Activated naive CD8-positive, alpha-beta T cell (primary cell): Measurements from ENCODE around the gene LRRC25.

Experiments
- H3K27ac Mint-ChIP-seq: one replicate; pipeline ENCODE4 v1.8.0; 2021; ENCODE audit warnings: mixed read lengths
- H3K27me3 Mint-ChIP-seq: one replicate; pipeline ENCODE4 v1.8.0; 2021; ENCODE audit warnings: mixed read lengths
- H3K36me3 Mint-ChIP-seq: one replicate; pipeline ENCODE4 v1.8.0; 2021; ENCODE audit warnings: mixed read lengths
- H3K4me1 Mint-ChIP-seq: one replicate; pipeline ENCODE4 v1.8.0; 2021; ENCODE audit warnings: low read depth, mixed read lengths
- H3K4me3 Mint-ChIP-seq: one replicate; pipeline ENCODE4 v1.8.0; 2021; ENCODE audit warnings: mild to moderate bottlenecking, mixed read lengths
- H3K9me3 Mint-ChIP-seq: one replicate; pipeline ENCODE4 v1.8.0; 2021; ENCODE audit warnings: low read depth, mixed read lengths

LRRC25 gene

DNA sequence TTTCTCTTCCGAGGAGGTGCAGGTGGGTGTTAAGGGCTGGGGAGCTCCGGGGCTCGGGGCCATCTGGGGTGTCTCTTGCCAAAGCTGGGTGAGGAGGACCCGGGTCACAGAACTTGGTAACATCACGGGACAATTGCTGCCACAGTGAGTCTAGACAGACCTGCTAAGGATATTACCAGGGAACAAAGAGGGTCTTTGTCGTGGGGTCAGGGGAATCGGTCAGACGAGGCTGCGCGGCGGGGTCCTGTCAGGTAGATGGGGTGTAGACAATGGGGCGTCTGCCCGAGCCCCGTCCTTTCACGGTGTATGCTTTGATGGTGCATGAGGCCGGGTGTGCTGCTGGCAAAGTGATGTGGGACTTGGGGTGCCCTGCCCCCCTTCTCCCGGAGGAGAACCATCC lies 49.3 kb downstream of the LRRC25 start:
- H3K27ac Mint-ChIP-seq = no peak overlapping the region
- H3K9me3 Mint-ChIP-seq = no peaks in the 10 kb centered on the region
- H3K4me1 Mint-ChIP-seq = peaks cover 8% of the 10 kb centered on the region
- no peaks in the 10 kb centered on the region for H3K27me3 Mint-ChIP-seq
- H3K4me3 Mint-ChIP-seq = no peak overlapping the region
- H3K36me3 Mint-ChIP-seq = peaks cover 4% of the 10 kb centered on the region

DNA sequence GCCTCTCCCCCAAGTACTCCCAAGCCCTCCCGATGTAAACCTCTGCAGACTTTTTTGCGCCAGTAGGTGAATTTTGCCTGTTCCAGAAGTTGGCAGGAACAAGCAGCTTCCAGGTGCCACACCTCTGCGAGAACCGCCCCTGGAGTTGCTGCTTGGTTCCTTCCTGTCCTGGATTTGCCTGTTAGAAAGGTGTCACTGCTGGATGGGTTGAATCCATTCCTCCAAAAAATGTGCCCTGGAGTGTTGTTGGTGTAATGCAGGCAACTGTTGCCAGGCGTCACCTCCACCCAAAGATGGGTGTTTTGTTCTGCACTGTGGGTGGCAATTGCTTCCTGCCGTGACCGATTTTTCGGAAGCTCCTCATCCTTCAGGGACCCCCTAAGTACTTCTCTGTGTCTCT lies 51.3 kb downstream of the LRRC25 start:
- Mint-ChIP-seq H3K4me1 (peaks cover 14% of the 10 kb centered on the region), H3K27ac (no peak overlapping the region), H3K9me3 (no peaks in the 10 kb centered on the region), H3K4me3 (no peak overlapping the region), H3K27me3 (no peaks in the 10 kb centered on the region), H3K36me3 (peaks cover 4% of the 10 kb centered on the region)

DNA sequence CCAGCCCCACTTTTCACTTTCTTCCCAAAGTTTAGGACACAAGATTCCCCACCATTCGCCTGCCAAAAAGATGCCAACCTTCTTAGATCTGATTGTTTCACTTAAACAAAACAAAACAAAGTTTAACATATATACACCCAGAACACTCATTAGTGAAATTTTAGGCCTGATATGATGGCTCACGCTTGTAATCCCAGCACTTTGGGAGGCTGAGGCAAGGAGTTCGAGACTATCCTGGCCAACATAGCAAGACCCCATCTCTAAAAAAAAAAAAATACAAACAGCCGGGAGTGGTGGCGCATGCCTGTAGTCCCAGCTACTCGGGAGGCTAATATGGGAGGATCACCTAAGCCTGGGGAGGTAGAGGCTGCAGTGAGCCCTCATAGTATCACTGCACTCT lies 52.1 kb downstream of the LRRC25 start:
- Mint-ChIP-seq H3K27me3 (no peaks in the 10 kb centered on the region), H3K4me3 (no peak overlapping the region), H3K9me3 (no peaks in the 10 kb centered on the region), H3K27ac (no peak overlapping the region), H3K36me3 (peaks cover 2% of the 10 kb centered on the region), H3K4me1 (peaks cover 14% of the 10 kb centered on the region)

DNA sequence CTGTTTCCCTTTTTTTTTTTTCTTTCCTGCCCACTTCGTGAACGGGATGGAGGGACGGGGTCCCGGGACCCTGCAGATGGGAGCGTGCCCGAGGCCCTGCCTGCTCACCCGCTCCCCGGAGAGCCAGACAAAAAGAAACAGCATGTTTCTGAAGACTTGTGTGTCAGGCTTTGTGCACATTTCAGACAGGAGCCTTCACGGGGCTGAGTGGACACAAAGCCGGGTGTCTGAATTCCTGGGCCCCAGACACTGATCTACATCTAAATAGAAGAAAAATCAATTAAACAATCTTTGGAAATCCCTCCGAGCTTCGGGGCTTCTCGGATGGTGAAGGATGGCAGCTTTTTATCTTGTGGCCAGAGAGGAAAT lies 52.9 kb downstream of the LRRC25 start:
- H3K9me3 Mint-ChIP-seq = no peaks in the 10 kb centered on the region
- H3K27me3 Mint-ChIP-seq = no peaks in the 10 kb centered on the region
- no peaks in the 10 kb centered on the region for H3K36me3 Mint-ChIP-seq
- no peak overlapping the region for H3K4me3 Mint-ChIP-seq
- H3K27ac Mint-ChIP-seq = no peak overlapping the region
- H3K4me1 Mint-ChIP-seq = peaks cover 16% of the 10 kb centered on the region

DNA sequence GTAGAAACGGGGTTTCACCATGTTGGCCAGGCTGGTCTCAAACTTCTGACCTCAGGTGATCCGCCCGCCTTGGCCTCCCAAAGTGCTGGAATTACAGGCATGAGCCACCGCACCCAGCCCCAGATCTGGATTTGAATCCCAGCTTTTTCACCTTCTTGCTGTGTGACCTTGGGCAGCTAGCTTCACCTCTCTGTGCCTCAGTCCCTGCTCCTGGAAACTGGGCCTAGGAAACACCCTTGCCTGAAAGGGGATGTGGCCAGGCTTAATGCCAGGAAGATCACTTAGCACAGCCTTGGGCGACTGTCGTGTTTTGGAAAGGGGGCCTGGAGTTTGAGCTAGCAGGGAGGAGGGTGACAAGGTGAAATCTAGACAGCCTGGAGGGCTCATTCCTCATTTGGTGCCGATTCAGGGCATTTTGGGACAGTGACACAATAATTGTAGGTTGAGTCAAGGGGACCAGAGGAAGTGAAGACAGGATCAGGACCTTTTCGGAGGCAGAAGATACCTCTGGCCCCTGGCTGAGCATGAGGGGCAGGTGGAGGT lies 55.3 kb downstream of the LRRC25 start:
- Mint-ChIP-seq H3K27ac (peak overlapping the region; percentile 47), H3K4me1 (peaks cover 13% of the 10 kb centered on the region), H3K27me3 (no peaks in the 10 kb centered on the region), H3K9me3 (no peaks in the 10 kb centered on the region), H3K4me3 (peak overlapping the region; percentile 84), H3K36me3 (no peaks in the 10 kb centered on the region)
